Central memory CD8-positive, alpha-beta T cell (primary cell): ENCODE measurements around the gene KCNS1.
A peak's percentile ranks its signal among the peaks of the same experiment; 100 is the strongest.

Experiments
- ATAC-seq: fragments of 150-1000 bp; cut with Tn5 transposase; replicated peaks from 2 replicates; pipeline ENCODE4 v1.10.0; 2022; ENCODE audit warnings: mild to moderate bottlenecking, moderate FRiP score, moderate number of reproducible peaks; ENCODE audit not compliant: poor library complexity, severe bottlenecking; ENCODE audit errors: extremely low read depth
- DNase-seq, 2 donors: peaks; one replicate each; pipeline ENCODE4 v3.0.0; 2021; ENCODE audit warnings: low spot score in 2 of 2
- H3K27ac Mint-ChIP-seq: one replicate; pipeline ENCODE4 v1.8.0; 2022; ENCODE audit warnings: low read depth, mild to moderate bottlenecking, moderate library complexity, mixed read lengths
- H3K27me3 Mint-ChIP-seq: one replicate; pipeline ENCODE4 v1.8.0; 2022; ENCODE audit warnings: mixed read lengths
- H3K36me3 Mint-ChIP-seq: one replicate; pipeline ENCODE4 v1.8.0; 2022; ENCODE audit warnings: mild to moderate bottlenecking, moderate library complexity, mixed read lengths; ENCODE audit not compliant: insufficient read depth
- H3K4me1 Mint-ChIP-seq: one replicate; pipeline ENCODE4 v1.8.0; 2022; ENCODE audit warnings: mixed read lengths
- H3K4me3 Mint-ChIP-seq: one replicate; pipeline ENCODE4 v1.8.0; 2022; ENCODE audit warnings: mild to moderate bottlenecking, moderate library complexity, mixed read lengths
- H3K9me3 Mint-ChIP-seq: one replicate; pipeline ENCODE4 v1.8.0; 2022; ENCODE audit warnings: mixed read lengths

The KCNS1 gene

DNA sequence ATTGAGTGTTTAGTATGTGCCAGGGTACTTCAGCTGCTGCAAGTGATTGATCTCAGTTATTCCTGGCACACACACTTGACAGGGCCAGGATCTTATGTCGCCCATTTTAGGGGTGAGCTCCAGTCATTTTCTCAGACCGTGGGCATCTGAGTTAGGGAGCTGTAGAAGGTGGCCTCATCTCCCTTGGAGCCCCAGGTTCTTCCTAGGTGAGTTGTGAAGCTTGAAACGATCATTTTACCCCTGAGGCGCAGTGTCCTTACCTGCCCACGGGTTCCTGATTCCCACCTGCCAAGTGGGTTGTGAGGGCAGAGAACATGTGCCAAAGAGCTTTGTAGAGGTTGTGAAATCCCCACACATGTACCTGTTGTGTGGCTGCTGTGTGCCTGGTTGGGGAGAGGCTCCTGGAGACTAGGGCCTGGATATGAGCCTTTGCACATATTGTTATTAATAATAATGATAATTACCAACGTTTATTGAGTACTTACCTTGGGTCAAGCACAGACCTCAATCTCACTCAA, 465 bp upstream of the KCNS1 start:
- H3K27me3 Mint-ChIP-seq = peaks cover 78% of the 10 kb centered on the region
- no peak overlapping the region for H3K4me3 Mint-ChIP-seq
- H3K36me3 Mint-ChIP-seq = peaks cover 5% of the 10 kb centered on the region
- no peak overlapping the region for H3K27ac Mint-ChIP-seq
- H3K9me3 Mint-ChIP-seq = no peaks in the 10 kb centered on the region
- no peak for ATAC-seq
- DNase-seq = no peak
- H3K4me1 Mint-ChIP-seq = peaks cover 5% of the 10 kb centered on the region

DNA sequence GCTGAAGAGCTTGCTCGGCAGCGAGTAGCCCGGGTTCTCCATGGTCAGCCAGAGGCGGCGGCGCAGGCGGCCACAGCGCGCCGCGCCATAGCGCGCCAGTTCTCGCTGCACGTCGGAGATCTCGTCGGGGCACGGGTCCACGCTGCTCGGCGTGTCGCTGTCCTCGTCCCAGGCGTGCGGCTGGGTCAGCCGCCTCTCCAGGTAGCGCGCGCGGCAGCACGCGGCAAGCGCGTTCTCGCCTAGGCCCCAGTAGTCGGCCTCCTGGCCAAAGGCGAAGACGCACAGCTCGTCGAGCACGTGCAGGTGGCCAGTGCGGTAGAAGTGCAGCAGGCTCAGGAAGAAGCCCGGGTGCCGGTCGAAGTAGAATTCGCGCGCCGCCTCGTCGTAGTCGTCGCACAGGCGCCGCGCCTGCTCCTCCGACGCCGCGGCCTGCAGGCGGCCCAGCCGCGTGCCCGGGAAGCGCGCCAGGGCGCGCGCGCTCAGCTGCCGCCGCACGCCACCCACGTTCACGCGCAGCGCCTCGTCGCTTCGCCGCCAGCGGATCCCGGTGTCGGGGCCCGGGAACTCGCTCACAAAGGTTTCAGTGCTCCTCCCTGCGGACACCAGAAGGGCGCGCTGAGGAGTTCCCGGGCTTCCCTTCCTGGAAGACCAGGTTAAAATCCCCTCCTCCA, 2.7 kb downstream of the KCNS1 start:
- H3K27me3 Mint-ChIP-seq = peaks cover 59% of the 10 kb centered on the region
- peaks cover 7% of the 10 kb centered on the region for H3K36me3 Mint-ChIP-seq
- ATAC-seq = peak; percentile 21
- no peaks in the 10 kb centered on the region for H3K9me3 Mint-ChIP-seq
- H3K4me1 Mint-ChIP-seq = peaks cover 5% of the 10 kb centered on the region
- DNase-seq = no peak
- no peak overlapping the region for H3K27ac Mint-ChIP-seq
- H3K4me3 Mint-ChIP-seq = peak overlapping the region; percentile 48

DNA sequence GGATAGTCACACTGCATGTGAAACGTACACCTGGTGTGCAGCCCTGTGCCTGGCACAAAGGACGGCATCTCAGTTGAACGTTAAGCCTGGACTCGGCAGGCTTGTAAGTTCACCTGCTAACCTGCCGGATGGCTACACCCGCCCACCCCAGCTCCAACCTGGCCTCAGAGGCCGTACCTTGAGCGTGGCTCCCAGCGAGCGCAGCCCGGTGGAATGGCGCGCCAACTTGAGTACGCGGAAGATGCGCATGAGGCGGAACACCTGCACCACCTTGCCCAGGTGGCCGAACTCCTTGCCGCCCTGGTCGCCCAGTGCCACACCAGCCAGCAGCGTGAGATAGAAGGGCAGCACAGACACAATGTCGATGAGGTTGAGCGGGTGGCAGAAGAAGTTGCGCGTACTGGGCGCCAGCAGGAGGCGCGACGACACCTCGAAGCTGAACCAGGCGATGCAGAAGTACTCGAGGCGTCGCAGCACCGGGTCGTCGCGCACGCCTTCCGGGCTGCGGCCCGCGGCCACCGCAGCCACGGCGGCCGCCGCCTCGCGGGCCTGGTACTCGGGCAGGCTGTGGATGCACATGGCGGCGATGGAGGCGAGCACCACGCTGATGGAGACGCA, 3.3 kb downstream of the KCNS1 start:
- peaks cover 5% of the 10 kb centered on the region for H3K4me1 Mint-ChIP-seq
- H3K27ac Mint-ChIP-seq = no peak overlapping the region
- ATAC-seq (peak; percentile 30), DNase-seq (no peak)
- H3K27me3 Mint-ChIP-seq = peaks cover 52% of the 10 kb centered on the region
- H3K36me3 Mint-ChIP-seq = peaks cover 7% of the 10 kb centered on the region
- H3K4me3 Mint-ChIP-seq = peak overlapping the region; percentile 45
- no peaks in the 10 kb centered on the region for H3K9me3 Mint-ChIP-seq

DNA sequence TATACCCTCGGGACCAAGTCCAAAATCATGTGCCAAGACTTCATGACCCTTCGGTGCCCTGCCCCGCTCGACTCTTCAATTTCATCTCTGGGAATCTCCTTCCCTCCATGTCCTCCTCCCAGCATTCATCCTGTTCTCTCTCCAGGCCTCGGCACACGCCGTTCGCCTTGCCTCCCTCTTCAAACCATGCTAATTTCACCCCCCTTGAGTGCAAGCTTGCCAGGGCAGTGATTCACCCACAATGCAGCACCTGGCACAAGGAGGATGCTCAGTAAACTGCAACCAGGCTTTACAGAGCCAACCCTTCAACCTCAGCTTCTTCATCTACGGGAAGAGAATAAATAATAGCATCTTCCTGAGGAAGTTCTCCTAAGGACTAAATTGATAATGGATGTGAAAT, 4.1 kb downstream of the KCNS1 start:
- DNase-seq (no peak), ATAC-seq (no peak)
- no peak overlapping the region for H3K27ac Mint-ChIP-seq
- no peaks in the 10 kb centered on the region for H3K9me3 Mint-ChIP-seq
- H3K4me3 Mint-ChIP-seq = no peak overlapping the region
- peaks cover 5% of the 10 kb centered on the region for H3K4me1 Mint-ChIP-seq
- H3K27me3 Mint-ChIP-seq = peaks cover 46% of the 10 kb centered on the region
- peaks cover 7% of the 10 kb centered on the region for H3K36me3 Mint-ChIP-seq

DNA sequence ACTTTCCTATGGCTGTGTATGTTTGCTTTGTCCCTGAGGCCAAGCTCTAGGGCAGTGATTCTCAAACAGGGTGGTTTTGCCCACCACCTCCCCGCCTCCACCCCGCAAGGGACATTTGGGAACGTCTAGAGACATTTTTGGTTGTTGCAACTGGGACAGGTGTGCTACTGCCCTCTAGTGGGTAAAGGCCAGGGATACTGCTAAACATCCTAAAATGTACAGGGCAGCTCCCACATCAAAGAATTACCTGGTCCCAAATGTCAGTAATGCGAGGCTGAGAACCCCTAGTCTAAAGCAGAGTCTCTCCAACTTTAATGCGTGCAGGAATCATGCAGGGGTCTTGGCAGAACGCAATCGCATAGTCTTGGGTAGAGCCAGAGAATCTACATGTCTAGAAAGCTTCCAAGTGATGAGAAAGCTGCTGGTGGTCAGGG, 5.1 kb downstream of the KCNS1 start:
- peaks cover 7% of the 10 kb centered on the region for H3K36me3 Mint-ChIP-seq
- H3K4me1 Mint-ChIP-seq = peaks cover under 1% of the 10 kb centered on the region
- no peak overlapping the region for H3K4me3 Mint-ChIP-seq
- peaks cover 40% of the 10 kb centered on the region for H3K27me3 Mint-ChIP-seq
- DNase-seq (peak in 1 of 2 donors; percentile 28), ATAC-seq (peak; percentile 30)
- no peak overlapping the region for H3K27ac Mint-ChIP-seq
- H3K9me3 Mint-ChIP-seq = no peaks in the 10 kb centered on the region

DNA sequence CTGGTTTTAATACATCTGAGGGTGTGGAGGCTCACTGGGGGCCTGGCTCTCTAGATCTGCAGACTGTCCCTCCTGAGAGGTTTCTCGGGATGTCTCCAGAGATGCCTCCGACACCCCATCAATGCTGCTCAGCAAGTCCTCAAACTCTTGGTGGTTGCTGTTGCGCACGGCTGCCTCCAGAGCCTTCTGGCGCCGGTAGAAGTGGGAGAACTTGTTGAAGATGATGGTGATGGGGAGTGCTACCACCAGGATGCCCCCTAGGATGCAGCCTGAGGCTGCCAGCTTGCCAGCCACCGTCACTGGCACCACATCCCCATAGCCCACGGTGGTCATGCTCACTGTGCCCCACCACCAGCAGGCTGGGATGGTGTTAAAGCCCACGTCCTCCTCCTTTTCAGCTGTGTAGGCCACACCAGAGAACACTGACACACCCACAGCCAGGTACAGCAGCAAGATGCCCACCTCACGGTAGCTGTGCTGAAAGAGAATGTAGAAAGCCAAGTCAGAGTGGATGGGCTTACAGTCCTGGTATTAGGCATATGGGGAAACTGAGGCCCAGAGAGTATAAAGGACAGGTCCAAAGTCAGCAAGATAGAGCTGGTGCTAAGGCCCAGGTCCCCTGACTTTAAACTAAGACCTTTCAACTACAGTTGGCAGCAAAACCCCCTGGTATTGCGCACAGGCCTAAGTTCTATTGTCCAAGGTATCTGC, 5.9 kb downstream of the KCNS1 start:
- DNase-seq (no peak), ATAC-seq (no peak)
- no peaks in the 10 kb centered on the region for H3K4me1 Mint-ChIP-seq
- no peak overlapping the region for H3K4me3 Mint-ChIP-seq
- no peaks in the 10 kb centered on the region for H3K9me3 Mint-ChIP-seq
- no peak overlapping the region for H3K27ac Mint-ChIP-seq
- peaks cover 32% of the 10 kb centered on the region for H3K27me3 Mint-ChIP-seq
- H3K36me3 Mint-ChIP-seq = peaks cover 7% of the 10 kb centered on the region

DNA sequence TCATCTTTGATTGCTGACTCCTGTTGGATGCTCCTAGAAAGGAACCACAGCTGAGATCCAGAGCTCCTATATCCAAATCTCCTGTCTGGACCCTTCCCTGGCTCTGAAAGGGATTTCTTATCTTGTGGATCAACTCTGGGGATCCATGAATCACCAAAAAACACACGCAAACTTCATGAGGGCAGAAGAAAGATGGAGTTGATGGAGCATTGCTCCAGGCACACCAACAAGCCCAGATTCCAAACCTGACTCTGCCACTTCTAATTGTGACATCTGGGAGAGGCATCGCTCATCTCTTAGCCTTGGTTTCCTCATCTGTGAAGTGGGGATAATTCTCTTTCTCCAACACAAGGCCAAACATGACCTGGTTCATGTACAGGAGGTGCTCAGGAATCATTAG, 6.7 kb downstream of the KCNS1 start:
- peaks cover 8% of the 10 kb centered on the region for H3K36me3 Mint-ChIP-seq
- peaks cover 24% of the 10 kb centered on the region for H3K27me3 Mint-ChIP-seq
- H3K4me1 Mint-ChIP-seq = no peaks in the 10 kb centered on the region
- no peak overlapping the region for H3K27ac Mint-ChIP-seq
- no peaks in the 10 kb centered on the region for H3K9me3 Mint-ChIP-seq
- DNase-seq (no peak), ATAC-seq (no peak)
- no peak overlapping the region for H3K4me3 Mint-ChIP-seq

DNA sequence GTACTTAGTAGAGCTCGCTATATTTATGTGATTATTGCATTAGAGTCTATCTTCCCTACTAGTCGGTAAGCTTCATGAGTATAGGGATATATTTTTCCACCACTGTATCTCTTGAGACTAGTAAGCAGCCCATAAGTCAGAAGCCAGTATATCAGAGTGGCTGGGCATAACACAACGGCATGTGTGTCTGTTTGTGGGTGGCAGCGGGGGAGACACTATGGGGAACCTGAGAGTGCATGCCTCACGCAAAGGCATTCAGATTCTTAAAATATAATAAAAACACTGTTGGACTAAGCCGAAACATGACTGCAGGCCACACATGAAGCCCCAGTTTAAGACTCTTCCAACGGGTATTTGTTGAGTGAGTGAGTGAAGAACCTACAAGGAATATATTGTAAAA, 8.0 kb downstream of the KCNS1 start:
- peaks cover 16% of the 10 kb centered on the region for H3K27me3 Mint-ChIP-seq
- ATAC-seq (no peak), DNase-seq (no peak)
- H3K4me1 Mint-ChIP-seq = peaks cover 4% of the 10 kb centered on the region
- peaks cover 8% of the 10 kb centered on the region for H3K36me3 Mint-ChIP-seq
- H3K27ac Mint-ChIP-seq = no peak overlapping the region
- H3K9me3 Mint-ChIP-seq = no peaks in the 10 kb centered on the region
- H3K4me3 Mint-ChIP-seq = no peak overlapping the region

DNA sequence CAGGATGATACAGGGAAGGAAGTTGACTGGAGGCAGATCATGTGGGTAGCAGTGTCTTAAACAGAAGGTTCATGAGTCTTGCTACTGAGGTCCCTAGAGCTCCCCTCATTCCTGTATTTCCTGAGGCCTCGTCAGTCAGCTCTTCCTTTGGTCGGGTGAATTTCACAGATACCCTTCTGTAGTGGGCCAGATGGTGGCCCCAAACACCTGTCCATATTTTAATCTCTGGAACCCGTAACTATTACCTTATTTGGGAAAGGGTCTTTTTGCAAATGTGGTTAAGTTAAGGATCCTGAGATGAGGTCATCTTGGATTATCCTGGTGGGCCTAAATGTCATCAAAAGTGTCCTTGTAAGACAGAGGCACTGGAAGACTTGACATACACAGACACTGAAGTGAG, 9.6 kb downstream of the KCNS1 start:
- Mint-ChIP-seq H3K36me3 (peaks cover 12% of the 10 kb centered on the region), H3K4me1 (peaks cover 19% of the 10 kb centered on the region), H3K9me3 (no peaks in the 10 kb centered on the region), H3K4me3 (no peak overlapping the region), H3K27ac (no peak overlapping the region), H3K27me3 (peaks cover 1% of the 10 kb centered on the region)
- DNase-seq (no peak), ATAC-seq (no peak)

DNA sequence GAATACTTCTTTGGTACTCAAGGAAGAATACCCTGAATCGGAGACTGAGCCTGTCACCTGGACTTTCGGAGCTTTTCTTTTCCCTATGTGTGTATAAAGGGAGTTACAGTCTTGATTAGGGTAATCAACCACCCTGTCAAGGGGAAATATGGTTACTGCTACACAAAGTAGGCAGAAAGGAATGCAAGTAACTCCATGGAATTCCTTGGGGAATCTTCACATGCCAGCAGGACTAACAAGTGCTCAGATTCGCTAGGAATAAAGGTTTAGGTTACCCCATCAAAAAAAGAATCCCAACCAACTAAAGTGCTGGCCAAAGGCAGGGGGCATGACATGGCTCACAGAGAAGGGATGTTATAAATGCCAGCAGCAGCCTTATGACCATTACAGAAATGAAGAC, 10.4 kb downstream of the KCNS1 start:
- ATAC-seq = no peak

DNA sequence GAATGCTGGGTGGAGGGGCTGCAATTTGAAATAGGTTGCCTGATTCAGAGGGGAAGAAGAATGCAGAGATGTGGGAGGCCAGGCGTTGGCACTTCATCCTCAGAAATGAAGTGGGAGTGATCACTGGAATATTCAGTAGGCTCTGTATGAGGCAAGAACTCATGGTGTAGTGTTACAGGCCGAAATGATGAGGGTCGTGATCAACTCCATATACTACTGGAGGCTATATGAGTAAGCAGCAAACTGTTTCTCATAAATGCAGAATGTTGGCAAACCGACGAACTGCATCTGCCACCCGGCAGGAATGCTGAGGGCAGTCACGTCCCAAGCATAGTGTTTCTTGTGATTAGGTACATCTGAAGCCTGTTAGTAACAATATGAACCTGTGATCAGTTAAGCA, 12.7 kb downstream of the KCNS1 start:
- Mint-ChIP-seq H3K9me3 (no peaks in the 10 kb centered on the region), H3K36me3 (peaks cover 22% of the 10 kb centered on the region), H3K4me3 (no peak overlapping the region), H3K4me1 (peaks cover 31% of the 10 kb centered on the region), H3K27ac (no peak overlapping the region), H3K27me3 (no peaks in the 10 kb centered on the region)
- ATAC-seq (no peak), DNase-seq (no peak)

More for the DNA sequence above, 10.4 kb downstream of the KCNS1 start:
- Mint-ChIP-seq H3K4me1 (peaks cover 28% of the 10 kb centered on the region), H3K27me3 (no peaks in the 10 kb centered on the region), H3K4me3 (no peak overlapping the region), H3K27ac (no peak overlapping the region), H3K9me3 (no peaks in the 10 kb centered on the region), H3K36me3 (peaks cover 20% of the 10 kb centered on the region)
- DNase-seq = no peak

DNA sequence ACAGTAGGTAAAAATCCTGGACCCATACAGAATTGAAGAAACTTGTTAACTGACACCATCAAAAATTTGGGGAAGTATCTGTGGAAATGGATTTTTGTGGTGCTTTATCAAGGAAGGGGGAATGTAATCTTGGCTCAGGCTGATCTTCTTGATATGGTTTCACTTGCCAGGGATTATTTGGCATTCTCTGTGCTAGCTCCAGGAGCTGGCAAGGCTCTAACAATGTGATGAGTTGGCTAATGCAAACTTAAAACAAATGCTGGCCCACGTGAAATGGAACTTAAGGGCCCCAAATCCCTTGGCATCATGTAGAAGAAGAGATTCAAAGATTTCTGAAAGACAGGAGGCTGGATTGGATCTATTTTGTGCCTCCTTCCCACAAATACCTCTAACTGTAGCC, 13.1 kb downstream of the KCNS1 start:
- H3K36me3 Mint-ChIP-seq = peaks cover 24% of the 10 kb centered on the region

More for the DNA sequence above, 13.1 kb downstream of the KCNS1 start:
- H3K4me3 Mint-ChIP-seq = no peak overlapping the region
- H3K9me3 Mint-ChIP-seq = no peaks in the 10 kb centered on the region
- no peak for DNase-seq
- H3K27ac Mint-ChIP-seq = peak overlapping the region; percentile 5
- ATAC-seq = no peak
- H3K27me3 Mint-ChIP-seq = no peaks in the 10 kb centered on the region
- H3K4me1 Mint-ChIP-seq = peaks cover 33% of the 10 kb centered on the region
